Right kidney (tissue), 1 donor: Measurements from ENCODE around the gene RAI14.
"Not testable (repeated sequence)": the region's sequence is repeated elsewhere in the genome, so short reads cannot be mapped to it uniquely, and the experiment has no call there.

ENCODE experiments used
- DNase-seq: peaks from one replicate; pipeline ENCODE4 v3.0.0-alpha.2; 2016

RAI14 gene

GRCh38 chr5:34699155-34700077, 43.3 kb downstream of the RAI14 start:
- DNase-seq = no peak

GRCh38 chr5:34700078-34700452, 43.9 kb downstream of the RAI14 start:
- DNase-seq = no peak

- not testable (repeated sequence) for DNase-seq
These were observed 45.3 kb downstream of the RAI14 start for GRCh38 chr5:34701442-34701841.

DNA sequence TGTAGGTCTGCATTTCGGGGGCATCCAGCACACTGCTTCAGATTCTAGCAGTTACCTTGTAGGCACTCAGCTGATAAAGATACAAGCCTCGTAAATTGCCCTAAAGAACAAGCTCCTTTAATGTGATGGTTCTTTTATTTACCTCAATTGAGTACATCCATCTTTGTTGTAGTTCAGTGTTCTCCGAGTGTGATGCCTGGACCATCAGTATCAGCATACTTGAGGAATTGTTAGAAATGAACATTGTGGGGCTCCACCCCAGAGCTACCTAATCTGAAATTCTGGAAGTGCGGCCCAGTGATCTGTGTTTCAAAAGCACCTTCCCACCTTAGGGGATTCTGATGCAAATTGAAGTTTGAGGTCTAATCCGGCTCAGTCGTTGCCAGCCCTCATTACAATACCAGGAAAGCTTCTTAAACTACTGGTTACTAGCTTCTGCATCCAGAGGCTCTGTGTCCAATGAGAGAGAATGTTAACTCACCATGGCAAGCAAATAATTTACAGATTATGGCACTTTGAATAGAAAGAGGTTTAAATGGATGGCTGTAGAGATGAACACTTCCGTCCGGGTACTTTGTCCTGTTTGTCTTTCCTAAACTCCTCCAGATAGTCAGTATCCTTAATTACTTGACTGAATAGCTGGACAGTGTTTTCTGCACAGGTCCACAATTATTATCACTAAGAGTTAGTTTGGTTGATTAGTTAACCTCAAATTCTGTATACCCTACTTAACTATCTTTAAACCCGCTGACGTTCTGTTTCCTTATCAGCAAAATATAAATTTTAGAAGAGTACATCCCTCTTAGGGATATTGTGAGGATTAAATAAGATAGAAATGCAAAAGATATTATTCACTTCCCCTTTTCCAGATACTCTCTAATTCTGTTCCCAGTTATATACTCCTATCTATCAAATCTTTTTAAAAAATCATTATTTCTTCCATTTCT, 47.9 kb downstream of the RAI14 start:
- DNase-seq = no peak

- DNase-seq = no peak
These were observed 50.0 kb downstream of the RAI14 start for GRCh38 chr5:34706084-34706483.

- DNase-seq = no peak
These were observed 51.5 kb downstream of the RAI14 start for GRCh38 chr5:34707451-34708107.

GRCh38 chr5:34708777-34709176, 52.6 kb downstream of the RAI14 start:
- no peak for DNase-seq

DNA sequence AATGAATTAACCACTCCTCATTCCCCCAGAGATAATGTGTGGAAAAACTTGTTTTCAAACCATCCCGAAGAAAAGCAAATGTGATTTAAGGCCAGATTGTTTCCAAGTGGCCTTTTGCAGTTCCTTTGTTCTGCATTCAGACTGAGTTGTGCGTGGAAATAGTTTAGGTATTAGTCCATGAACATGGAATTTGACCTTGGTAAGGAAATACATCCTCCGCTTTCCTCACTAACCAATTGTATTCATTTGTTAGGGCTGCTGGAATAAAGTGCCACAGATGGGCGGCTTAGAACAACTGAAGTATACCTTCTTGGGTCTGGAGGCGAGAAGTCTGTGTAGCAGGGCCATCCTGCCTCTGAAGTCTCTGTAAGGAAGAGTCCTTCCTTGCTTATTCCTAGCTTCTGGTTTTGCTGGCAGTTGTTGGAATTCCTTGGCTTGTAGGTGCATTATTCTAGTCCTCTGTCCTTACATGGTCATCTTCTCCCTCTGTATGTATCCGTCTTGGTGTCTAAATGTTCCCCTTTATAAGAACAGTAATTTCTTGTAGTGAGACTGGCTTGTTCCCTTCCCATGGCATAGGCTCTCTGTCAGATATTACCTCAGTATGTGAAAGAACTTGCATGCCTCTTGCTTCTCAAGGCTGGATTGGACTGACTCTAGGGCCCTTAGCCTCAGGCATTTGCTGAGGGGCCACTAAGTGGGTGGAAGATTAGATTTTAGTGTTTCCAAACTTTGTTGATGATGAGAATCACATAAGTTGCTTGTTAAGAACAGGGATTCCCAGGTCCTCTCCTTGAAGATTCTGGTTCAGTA, 53.9 kb downstream of the RAI14 start:
- no peak for DNase-seq

- no peak for DNase-seq
These were observed 56.4 kb downstream of the RAI14 start for GRCh38 chr5:34712565-34712964.

DNA sequence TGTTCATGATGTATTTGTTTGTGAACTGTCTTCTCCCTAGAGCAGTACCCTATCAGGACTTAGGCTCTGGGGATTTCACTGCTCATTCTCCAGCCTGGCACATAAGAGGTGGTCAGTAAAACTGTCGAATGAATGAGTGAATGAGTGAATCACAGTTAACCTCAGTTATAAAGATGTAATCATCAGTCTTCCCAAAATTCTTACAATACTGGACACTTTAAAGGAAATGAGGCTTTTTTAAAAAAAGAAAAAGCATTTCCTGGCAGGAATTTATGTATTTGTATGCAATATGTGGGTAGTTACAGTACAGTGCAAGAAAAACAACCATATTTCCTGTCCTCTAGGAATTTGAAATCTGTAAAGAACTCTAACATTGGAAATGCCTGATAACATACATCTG, 59.6 kb downstream of the RAI14 start:
- DNase-seq = no peak

DNA sequence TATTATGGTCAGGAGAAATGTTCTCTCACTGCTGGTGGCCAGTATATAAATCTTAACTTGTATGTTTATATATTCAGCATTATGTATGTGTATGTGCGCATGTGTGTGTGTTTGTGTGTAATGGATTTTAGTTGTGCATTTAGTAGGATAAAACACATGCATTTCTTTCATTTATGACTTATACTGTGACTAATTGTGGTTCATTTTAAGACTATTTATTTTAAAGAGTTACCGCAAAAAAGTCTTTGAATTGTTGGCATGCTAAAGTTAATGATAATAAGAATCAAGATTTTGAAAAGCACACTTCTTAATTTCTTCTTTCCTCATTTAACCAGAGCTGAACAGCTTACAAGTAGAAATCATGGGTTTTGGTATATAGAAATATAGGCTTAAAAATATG, 60.9 kb downstream of the RAI14 start:
- DNase-seq = no peak

- DNase-seq = peak; percentile 55
These were observed 61.5 kb downstream of the RAI14 start for GRCh38 chr5:34717426-34718327.

GRCh38 chr5:34718516-34718915, 62.4 kb downstream of the RAI14 start:
- no peak for DNase-seq

DNA sequence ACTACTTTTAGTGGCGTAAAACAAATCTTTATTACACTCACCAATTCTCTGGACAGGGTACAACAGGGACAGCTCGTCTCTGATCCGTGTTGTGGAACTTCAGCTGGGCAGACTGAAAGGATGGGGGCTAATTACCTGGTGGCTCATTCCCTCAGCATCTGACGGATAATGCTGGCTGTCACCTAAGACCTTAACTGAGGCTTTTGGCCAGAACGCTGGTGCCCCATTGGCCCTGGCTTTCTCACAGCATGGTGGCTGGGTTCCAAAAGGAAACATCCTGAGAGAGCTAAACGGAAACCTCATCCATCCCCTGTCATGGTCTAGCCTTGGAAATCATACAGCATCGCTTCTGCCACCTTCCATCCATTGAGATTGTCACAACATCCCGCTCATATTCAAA, 62.9 kb downstream of the RAI14 start:
- no peak for DNase-seq

DNA sequence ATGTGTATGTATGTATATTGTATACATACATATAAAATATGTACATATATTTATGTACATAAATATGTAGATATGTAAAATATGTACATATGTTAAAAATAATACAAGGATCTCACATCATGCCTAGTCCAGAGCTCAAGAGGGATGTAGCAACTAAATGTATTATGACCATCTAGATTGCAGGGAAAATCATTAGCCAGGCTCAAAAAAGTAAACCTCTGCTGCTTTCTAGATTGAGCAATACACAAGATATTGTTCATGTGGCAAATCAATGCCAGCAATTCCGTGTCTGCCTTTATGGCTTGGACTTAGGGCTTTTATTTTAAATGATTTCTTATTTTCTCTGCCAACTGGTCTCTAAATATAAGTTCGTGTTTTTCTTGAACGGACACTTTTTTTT, 65.2 kb downstream of the RAI14 start:
- DNase-seq = no peak

GRCh38 chr5:34722183-34722582, 66.1 kb downstream of the RAI14 start:
- no peak for DNase-seq

DNA sequence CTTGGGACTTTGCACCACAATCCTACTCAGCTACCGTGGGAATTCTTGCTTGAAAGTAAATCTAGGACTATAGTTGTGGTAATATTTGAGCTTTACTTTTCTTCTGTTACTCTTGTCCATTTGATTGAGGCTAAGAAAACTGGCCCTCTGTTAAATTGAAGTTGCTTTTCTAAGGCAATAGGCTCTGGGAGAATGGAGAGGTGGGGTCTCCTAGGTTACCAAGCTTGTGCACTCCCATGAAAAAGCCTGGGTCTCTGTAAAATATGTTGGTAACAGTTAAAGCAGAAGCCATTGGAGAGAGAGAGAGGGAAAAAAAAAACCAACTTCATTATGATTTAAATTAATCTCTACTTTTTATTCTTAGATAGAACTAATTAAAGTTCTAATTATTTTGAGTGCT, 68.6 kb downstream of the RAI14 start:
- DNase-seq = no peak

- DNase-seq = not testable (repeated sequence)
These were observed 71.1 kb downstream of the RAI14 start for GRCh38 chr5:34727166-34727749.

- DNase-seq = no peak
These were observed 72.1 kb downstream of the RAI14 start for GRCh38 chr5:34728236-34728635.
